Uterus (tissue), 4 donors: Measurements from ENCODE around the gene KCNH3. TPM values are rescaled to one million over a fixed set of nuclear protein-coding genes. Genes with fewer than 3 reads are reported as not detected.

Experiments
- DNase-seq, 2 donors: peaks; one replicate each; pipeline ENCODE4 v3.0.0-alpha.2; 2019 to 2020
- H3K27ac ChIP-seq, 2 donors: fragments of 200-600 bp; sonication (generic); 1 replicate in 1 of 2; 2 replicates in 1 of 2; pipeline ENCODE4 v1.5.1; 2016 to 2018
- H3K27me3 ChIP-seq, 2 donors: fragments of 200-600 bp; sonication (generic); one replicate each; pipeline ENCODE4 v1.5.1; 2018 to 2019; ENCODE audit warnings: control low read depth in 1 of 2
- H3K36me3 ChIP-seq, 2 donors: fragments of 200-600 bp; sonication (generic); one replicate each; pipeline ENCODE4 v1.5.1; 2019; ENCODE audit warnings: control low read depth in 1 of 2
- H3K4me1 ChIP-seq, 2 donors: fragments of 200-600 bp; sonication (generic); one replicate each; pipeline ENCODE4 v1.5.1; 2018 to 2019; ENCODE audit warnings: control low read depth in 1 of 2
- H3K4me3 ChIP-seq, 2 donors: fragments of 200-600 bp; sonication (generic); 1 replicate in 1 of 2; 2 replicates in 1 of 2; pipeline ENCODE4 v1.5.1; 2018 to 2019; ENCODE audit warnings: mild to moderate bottlenecking in 1 of 2
- H3K9me3 ChIP-seq, 2 donors: fragments of 200-600 bp; sonication (generic); one replicate each; pipeline ENCODE4 v1.5.1; 2019; ENCODE audit warnings: control low read depth in 1 of 2
- CTCF ChIP-seq, 4 experiments: fragments of 200-600 bp in 2 of 4; fragments of 450-650 bp in 2 of 4; sonication (generic) in 2 of 4; IDR thresholded peaks; one replicate each; pipeline ENCODE4 v1.5.1; 2016 to 2019; ENCODE audit warnings: antibody characterized with exemption in 4 of 4, mild to moderate bottlenecking in 2 of 4, moderate library complexity in 1 of 4
- POLR2A ChIP-seq, 2 donors: fragments of 450-650 bp; IDR thresholded peaks; one replicate each; pipeline ENCODE4 v1.6.1; 2016; ENCODE audit warnings: antibody characterized with exemption in 2 of 2, mild to moderate bottlenecking in 1 of 2, moderate library complexity in 1 of 2
- intact Hi-C: fragments of 100-400 bp; cut with DNase I; formaldehyde crosslinking; loops from one replicate; pipeline ENCODE4 v1.15.1; 2023; ENCODE audit warnings: low total_unique reads
- total RNA-seq, 4 donors: library from RNA; depleted of rRNA in 3 of 4; stranded (reverse); fragments of >200 nt in 3 of 4; gene quantifications; one replicate each; pipeline versions ENCODE4 v1.1.0 to v1.2.4, GENCODE V29; 2014 to 2023
- donor health status: DM: yes; HTN: yes; CAD: no.

Gene KCNH3
- total RNA-seq, 4 donors from 2014 or later = under 0.01 to 1.7 (median 0.43) TPM; not detected in 1

- H3K9me3 ChIP-seq = no peaks in the 10 kb centered on the region
- no peak for DNase-seq
- intact Hi-C loops = loop anchor here (10.0 kb wide), 1 partner anchor 184 kb away; the partner anchor contains the start of gene C1QL4
- H3K36me3 ChIP-seq = no peaks in the 10 kb centered on the region
- no peak overlapping the region for H3K27ac ChIP-seq
- H3K4me1 ChIP-seq = no peaks in the 10 kb centered on the region
- H3K27me3 ChIP-seq = no peaks in the 10 kb centered on the region
- H3K4me3 ChIP-seq = no peak overlapping the region
- TF ChIP-seq CTCF (IDR thresholded peaks at IDR 0.05) (no peak), POLR2A (IDR thresholded peaks at IDR 0.05) (no peak)
Observed at GRCh38 chr12:49518914-49519573, 19.8 kb upstream of the KCNH3 start.

GRCh38 chr12:49519574-49519936 is 19.3 kb upstream of the KCNH3 start:
- TF ChIP-seq POLR2A (IDR thresholded peaks at IDR 0.05) = no peak
- TF ChIP-seq CTCF (IDR thresholded peaks at IDR 0.05) = no peak
- H3K4me3 ChIP-seq = no peak overlapping the region
- no peak for DNase-seq
- H3K27ac ChIP-seq = no peak overlapping the region
- no peaks in the 10 kb centered on the region for H3K9me3 ChIP-seq
- H3K4me1 ChIP-seq = no peaks in the 10 kb centered on the region
- H3K27me3 ChIP-seq = no peaks in the 10 kb centered on the region
- no peaks in the 10 kb centered on the region for H3K36me3 ChIP-seq
- intact Hi-C loops = loop anchor here (10.0 kb wide), 1 partner anchor 185 kb away; the partner anchor contains the start of gene C1QL4

- Histone ChIP-seq H3K36me3 (no peaks in the 10 kb centered on the region), H3K27me3 (no peaks in the 10 kb centered on the region), H3K4me3 (no peak overlapping the region), H3K9me3 (no peaks in the 10 kb centered on the region), H3K27ac (no peak overlapping the region), H3K4me1 (no peaks in the 10 kb centered on the region)
- DNase-seq = no peak
- TF ChIP-seq CTCF (IDR thresholded peaks at IDR 0.05) (no peak), POLR2A (IDR thresholded peaks at IDR 0.05) (no peak)
- intact Hi-C loops = no loop called here
Observed at GRCh38 chr12:49521389-49521788, 17.4 kb upstream of the KCNH3 start.

- no peaks in the 10 kb centered on the region for H3K4me1 ChIP-seq
- intact Hi-C loops = no loop called here
- no peak for DNase-seq
- no peak overlapping the region for H3K4me3 ChIP-seq
- no peaks in the 10 kb centered on the region for H3K27me3 ChIP-seq
- no peaks in the 10 kb centered on the region for H3K36me3 ChIP-seq
- TF ChIP-seq CTCF (IDR thresholded peaks at IDR 0.05) = no peak
- no peak for TF ChIP-seq POLR2A (IDR thresholded peaks at IDR 0.05)
- H3K27ac ChIP-seq = no peak overlapping the region
- H3K9me3 ChIP-seq = no peaks in the 10 kb centered on the region
Observed at GRCh38 chr12:49524660-49525324, 14.0 kb upstream of the KCNH3 start.

- Histone ChIP-seq H3K9me3 (no peaks in the 10 kb centered on the region), H3K4me3 (no peak overlapping the region), H3K27ac (no peak overlapping the region), H3K36me3 (no peaks in the 10 kb centered on the region), H3K4me1 (no peaks in the 10 kb centered on the region), H3K27me3 (no peaks in the 10 kb centered on the region)
- no peak for DNase-seq
- intact Hi-C loops = no loop called here
- TF ChIP-seq CTCF (IDR thresholded peaks at IDR 0.05) (no peak), POLR2A (IDR thresholded peaks at IDR 0.05) (no peak)
Observed at GRCh38 chr12:49525942-49526341, 12.9 kb upstream of the KCNH3 start.
